GM12878 (cell line): ENCODE data around the gene TBX10. TPM values are rescaled to one million over a fixed set of nuclear protein-coding genes. Genes with fewer than 3 reads are reported as not detected.
A peak's percentile ranks its signal among the peaks of the same experiment; 100 is the strongest.

ENCODE experiments used
- ATAC-seq: fragments of 200-7000 bp; cut with Tn5 transposase; 3 replicates; pipeline ENCODE4 v1.9.1; 2020; ENCODE audit warnings: mild to moderate bottlenecking, moderate library complexity
- BruUV-seq: library from RNA; stranded (reverse); fragments of 400-500 nt; replicated peaks from 2 replicates; lab custom pipeline; 2021; lab: Mats Ljungman, UMichigan
- CTCF ChIA-PET: fragments of 300-600 bp; sonication (Branson Sonifier 250); formaldehyde crosslinking; extraction: SDS; loops from one replicate; lab custom pipeline; 2021; ENCODE audit warnings: inconsistent platforms; lab: Yijun Ruan, JAX
- POLR2A ChIA-PET: fragments of 350-600 bp; formaldehyde crosslinking; extraction: SDS; loops from one replicate; lab custom pipeline; 2021; ENCODE audit warnings: inconsistent platforms; lab: Charles Lee
- RAD21 ChIA-PET: fragments of 300-600 bp; sonication (Branson Sonifier 250); formaldehyde crosslinking; loops from one replicate; lab custom pipeline; 2023; ENCODE audit warnings: antibody characterized with exemption; ENCODE audit not compliant: unreplicated experiment; lab: Charles Lee
- SMC1A ChIA-PET: fragments of 300-600 bp; sonication (Branson Sonifier 250); formaldehyde crosslinking; loops from one replicate; lab custom pipeline; 2023; ENCODE audit not compliant: unreplicated experiment, uncharacterized antibody; lab: Charles Lee
- DNase-seq: peaks from one replicate; pipeline ENCODE4 v3.0.0-alpha.2; 2011; ENCODE audit warnings: low read depth, low spot score
- FAIRE-seq: peaks from 3 replicates; lab custom pipeline; 2011; peaks lifted over from hg19 to GRCh38; lab: Jason Lieb, UNC
- H2AFZ ChIP-seq: 2 replicates; pipeline ENCODE4 v1.6.0; 2011; ENCODE audit warnings: low read depth, low read length, control low read depth; ENCODE audit not compliant: control insufficient read depth
- H3K27ac ChIP-seq: 2 replicates; pipeline ENCODE4 v1.5.1; 2011; ENCODE audit warnings: control low read depth; ENCODE audit not compliant: control insufficient read depth, insufficient read depth
- H3K27me3 ChIP-seq, 2 experiments: replicated peaks in 1 of 2; 2 replicates each; pipeline versions ENCODE4 v1.6.0 to v1.6.1; 2011; ENCODE audit warnings: low read length in 1 of 2; ENCODE audit not compliant: control insufficient read depth in 2 of 2, insufficient read depth in 2 of 2
- H3K36me3 ChIP-seq, 2 experiments: 2 replicates each; pipeline ENCODE4 v1.5.1; 2011; ENCODE audit warnings: low read length in 1 of 2; ENCODE audit not compliant: control insufficient read depth in 2 of 2, insufficient read depth in 2 of 2
- H3K4me1 ChIP-seq: 2 replicates; pipeline ENCODE4 v1.6.1; 2011; ENCODE audit warnings: mild to moderate bottlenecking, low read length, moderate library complexity, mixed read lengths; ENCODE audit not compliant: control insufficient read depth, insufficient read depth
- H3K4me2 ChIP-seq: 2 replicates; pipeline ENCODE4 v1.6.0; 2011; ENCODE audit warnings: control low read depth; ENCODE audit not compliant: control insufficient read depth, insufficient read depth
- H3K4me3 ChIP-seq: fragments of 200-600 bp; sonication (generic); 2 replicates; pipeline ENCODE4 v1.5.1; 2016
- H3K79me2 ChIP-seq: 2 replicates; pipeline ENCODE4 v1.6.0; 2011; ENCODE audit warnings: low read length; ENCODE audit not compliant: control insufficient read depth, insufficient read depth
- H3K9ac ChIP-seq: 2 replicates; pipeline ENCODE4 v1.8.0; 2011; ENCODE audit warnings: low read length, control low read depth, mixed read lengths; ENCODE audit not compliant: control insufficient read depth, insufficient read depth
- H3K9me3 ChIP-seq: replicated peaks from 3 replicates; pipeline ENCODE4 v1.5.1; 2011; ENCODE audit warnings: mild to moderate bottlenecking, low read length; ENCODE audit not compliant: control insufficient read depth, insufficient read depth
- H4K20me1 ChIP-seq: 2 replicates; pipeline ENCODE4 v1.6.0; 2011; ENCODE audit not compliant: control insufficient read depth, insufficient read depth
- CBX3 ChIP-seq: fragments of 200-600 bp; sonication (generic); IDR thresholded peaks from 2 replicates; pipeline ENCODE4 v1.6.1; 2016; ENCODE audit warnings: low read depth, borderline replicate concordance
- CEBPZ ChIP-seq: fragments of 150-350 bp; IDR thresholded peaks from 2 replicates; pipeline ENCODE4 v1.6.1; 2016; ENCODE audit warnings: low read depth, low read length
- CHD2 ChIP-seq: IDR thresholded peaks from 2 replicates; pipeline ENCODE4 v1.6.1; 2011; ENCODE audit warnings: low read depth, low read length, improper control_type of control experiment, borderline replicate concordance
- CREM ChIP-seq: IDR thresholded peaks from 2 replicates; pipeline ENCODE4 v1.6.1; 2014; ENCODE audit warnings: antibody characterized with exemption, low read depth
- EGR1 ChIP-seq, 2 experiments: IDR thresholded peaks; 1 replicate in 1 of 2; 2 replicates in 1 of 2; pipeline ENCODE4 v1.6.1; 2011 to 2012; ENCODE audit warnings: low read depth in 2 of 2, low read length in 2 of 2, borderline replicate concordance in 1 of 2, mild to moderate bottlenecking in 1 of 2, moderate library complexity in 1 of 2
- GABPA ChIP-seq: IDR thresholded peaks from 2 replicates; pipeline ENCODE4 v1.6.1; 2014; ENCODE audit warnings: antibody characterized with exemption, low read depth, mild to moderate bottlenecking, inconsistent platforms
- IRF3 ChIP-seq: fragments of 450-650 bp; IDR thresholded peaks from 2 replicates; pipeline ENCODE4 v1.6.1; 2014; ENCODE audit warnings: mild to moderate bottlenecking
- KDM1A ChIP-seq: fragments of 200-600 bp; sonication (generic); IDR thresholded peaks from 2 replicates; pipeline ENCODE4 v1.6.1; 2016; ENCODE audit warnings: borderline replicate concordance
- TCF12 ChIP-seq: IDR thresholded peaks from 2 replicates; pipeline ENCODE4 v1.6.1; 2011; ENCODE audit warnings: low read depth, mild to moderate bottlenecking, low read length
- YY1 ChIP-seq: IDR thresholded peaks from 2 replicates; pipeline ENCODE4 v1.6.1; 2011; ENCODE audit warnings: low read depth, mild to moderate bottlenecking, low read length
- WGBS: methylation state at CpG from one replicate; pipeline ENCODE4 v1.1.6; 2016; ENCODE audit warnings: low lambda C conversion rate; ENCODE audit not compliant: insufficient replicate concordance, insufficient coverage; ENCODE audit errors: missing lambda C conversion rate; 5-methylcytosine and 5-hydroxymethylcytosine counted together
- in situ Hi-C: fragments of 300-500 bp; cut with MboI; formaldehyde crosslinking; loops from 9 replicates; pipeline ENCODE4 v1.14.3; 2018; ENCODE audit warnings: mixed read lengths
- intact Hi-C: fragments of 100-400 bp; cut with micrococcal nuclease; formaldehyde crosslinking; loops from one replicate; pipeline ENCODE4 v1.14.2; 2022; ENCODE audit not compliant: unreplicated experiment
- polyA plus RNA-seq, 11 experiments: library from polyadenylated mRNA; depleted of rRNA in 4 of 11; unstranded in 6 of 11; stranded (reverse) in 5 of 11; fragments of >200 nt; fragmentation: Nextera tagmentation in 4 of 11; fragmentation: Illumina TruSeq in 1 of 11; extraction: Ambion mirVana in 4 of 11; extraction: Trizol in 1 of 11; gene quantifications; 1 replicate in 1 of 11; 2 replicates in 10 of 11; pipeline versions ENCODE4 v1.2.1 to v1.2.3, GENCODE V29; 2011 to 2016; ENCODE audit warnings: inconsistent platforms in 2 of 11, missing spikeins in 2 of 11, low read depth in 1 of 11
- total RNA-seq, 4 experiments: library from RNA; depleted of rRNA in 3 of 4; stranded (reverse); fragments of >200 nt in 3 of 4; fragmentation: Illumina TruSeq in 1 of 4; extraction: Trizol in 1 of 4; gene quantifications; 2 replicates each; pipeline versions ENCODE4 v1.2.1 to v1.2.3, GENCODE V29; 2013 to 2021

Gene TBX10
- total and polyA plus RNA-seq, 10 of the 15 experiments (the other 5 are each of a cell fraction or from before 2014, with no cell fraction given) = 0.10 to 0.44 (median 0.20) TPM; not detected in 4

- Histone ChIP-seq H3K4me3 (no peak overlapping the region), H3K27me3 (no peaks in the 10 kb centered on the region; a peak in 1 of 4 replicates), H3K79me2 (no peaks in the 10 kb centered on the region), H2AFZ (no peak overlapping the region), H3K4me2 (no peak overlapping the region), H3K9me3 (peaks cover 3% of the 10 kb centered on the region; the same call in 2 of the 3 replicates), H3K4me1 (peaks cover 20% of the 10 kb centered on the region), H3K36me3 (no peaks in the 10 kb centered on the region), H4K20me1 (no peaks in the 10 kb centered on the region), H3K9ac (no peak overlapping the region), H3K27ac (no peak overlapping the region)
- RAD21 ChIA-PET = no interaction called here
- CTCF ChIA-PET = interaction anchor here (0.7 to 4.6 kb wide), 3 partner anchors 14 to 65 kb away, joined by 3 to 26 read pairs (median 3); no protein-coding TSS in a partner anchor
- DNase-seq (no peak), ATAC-seq (no peak), FAIRE-seq (no peak)
- SMC1A ChIA-PET = interaction anchor here (0.9 kb wide), 1 partner anchor 22 kb away, joined by 3 read pairs; no protein-coding TSS in a partner anchor
- no peak for TF ChIP-seq EGR1 (IDR thresholded peaks at IDR 0.05; ENCODE audit: borderline replicate concordance in 1 of 2, low read depth in 2 of 2, low read length in 2 of 2)
- no TSS peak for BruUV-seq
- WGBS = 24% methylated on average over 12 of the region's 12 CpGs
- intact Hi-C loops = loop anchor here (1.0 kb wide), 1 partner anchor 18 kb away; no protein-coding TSS in a partner anchor
- in situ Hi-C loops = no loop called here
- POLR2A ChIA-PET = interaction anchor here (0.6 kb wide), 1 partner anchor 82 kb away, joined by 4 read pairs; no protein-coding TSS in a partner anchor
Observed at GRCh38 chr11:67640758-67641337, 1.3 kb upstream of the TBX10 start.

DNA sequence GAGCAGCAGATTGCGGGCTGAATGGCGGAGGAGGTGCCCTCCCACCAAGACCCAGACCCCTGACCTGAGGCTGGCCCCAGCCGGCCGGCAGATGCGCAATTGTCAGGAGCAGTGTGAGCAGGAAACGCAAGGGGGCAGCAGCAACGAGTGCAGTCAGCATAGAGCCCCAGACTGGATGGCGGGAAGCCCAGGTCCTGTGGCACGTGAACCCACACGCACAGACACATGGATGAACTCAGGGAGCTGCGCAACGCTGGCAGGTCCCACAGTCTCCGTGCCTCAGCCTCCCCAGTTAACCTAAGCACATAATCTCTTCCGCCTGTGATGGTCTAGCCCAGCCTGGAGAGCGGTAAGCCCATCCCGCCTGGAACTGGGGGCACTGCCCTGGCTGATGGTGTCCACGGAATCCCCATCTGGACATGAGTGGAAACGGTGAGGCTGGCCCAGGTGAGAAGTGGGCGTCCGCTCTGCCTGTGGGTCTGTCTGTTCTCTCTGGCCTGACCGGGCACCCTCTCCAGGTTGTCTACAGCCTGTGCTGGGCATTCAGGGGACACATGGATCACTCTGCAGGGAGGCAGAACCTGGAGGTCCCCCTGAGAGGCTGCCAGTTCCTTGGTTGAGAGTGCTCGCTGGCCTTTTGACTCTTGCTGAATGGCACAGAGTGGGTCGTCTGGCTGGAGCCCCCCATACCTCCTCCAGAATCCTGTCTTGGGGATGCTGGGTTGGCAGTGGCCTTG, 626 bp upstream of the TBX10 start:
- RAD21 ChIA-PET = no interaction called here
- Histone ChIP-seq H3K9ac (no peak overlapping the region), H3K9me3 (peaks cover 3% of the 10 kb centered on the region; the same call in 2 of the 3 replicates), H3K36me3 (no peaks in the 10 kb centered on the region), H3K27me3 (no peaks in the 10 kb centered on the region; a peak in 1 of 4 replicates), H4K20me1 (no peaks in the 10 kb centered on the region), H3K79me2 (no peaks in the 10 kb centered on the region), H3K4me2 (no peak overlapping the region), H3K4me3 (no peak overlapping the region), H2AFZ (no peak overlapping the region; the same call in 1 of the 2 replicates), H3K4me1 (peaks cover 13% of the 10 kb centered on the region), H3K27ac (no peak overlapping the region)
- in situ Hi-C loops (no loop called here), intact Hi-C loops (loop anchor here (1.0 kb wide), 1 partner anchor 19 kb away; no protein-coding TSS in a partner anchor)
- SMC1A ChIA-PET = interaction anchor here (0.9 to 1.1 kb wide), 2 partner anchors 19 to 22 kb away, joined by 3 to 9 read pairs; no protein-coding TSS in a partner anchor
- 33% methylated on average over 23 of the region's 23 CpGs for WGBS
- CTCF ChIA-PET = interaction anchor here (0.7 to 4.6 kb wide), 6 partner anchors 8 to 288 kb away, joined by 3 to 26 read pairs (median 4); no protein-coding TSS in a partner anchor
- BruUV-seq = no TSS peak
- FAIRE-seq = peak; percentile 73
- no peak for DNase-seq
- ATAC-seq = peak; percentile 93
- POLR2A ChIA-PET = no interaction called here
- TF ChIP-seq IRF3 = no peak
- TF ChIP-seq CREM = no peak
- no peak for TF ChIP-seq GABPA
- no peak for TF ChIP-seq CHD2
- peak; percentile 59 for TF ChIP-seq YY1
- TF ChIP-seq CBX3 = no peak
- no peak for TF ChIP-seq KDM1A
- TF ChIP-seq TCF12 = 0 out of 2 replicates have a peak, but pooled peaks have one; percentile 14
- TF ChIP-seq CEBPZ = no peak
